Measurements from ENCODE around the gene ABCA2. TPM values are rescaled to one million over a fixed set of nuclear protein-coding genes. Genes with fewer than 3 reads are reported as not detected.

The ABCA2 gene
- total RNA-seq, 4 donors from 2014 or later, result 14.1 to 20.0 (median 16.7) TPM

DNA sequence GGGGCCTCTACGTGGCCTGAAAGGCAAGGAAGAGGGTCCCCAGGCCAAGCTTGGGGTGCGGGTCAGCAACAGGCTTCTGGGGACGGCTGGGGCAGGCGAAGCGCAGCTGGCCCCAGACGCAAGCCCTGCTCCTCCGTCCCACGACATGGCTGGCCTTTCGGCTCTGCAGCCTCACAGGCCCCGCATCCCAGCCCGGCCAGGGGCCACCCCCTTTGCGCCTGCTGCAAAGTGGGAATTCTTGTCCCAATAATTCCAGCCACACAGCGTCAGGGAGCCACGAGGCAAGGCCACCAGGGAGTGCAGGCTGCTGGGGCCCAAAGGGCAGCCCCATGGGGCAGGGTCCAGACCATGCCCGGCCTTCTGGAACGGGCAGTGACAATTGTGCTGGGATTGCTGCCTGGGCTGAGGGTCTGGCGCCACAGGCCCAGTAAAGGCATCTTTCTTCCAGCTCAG lies 26.9 kb upstream of the ABCA2 start:
- no peak for ATAC-seq
- Histone ChIP-seq H3K27ac (peak overlapping the region in 3 of 4 donors; percentile 49 to 64 (median 63)), H3K27me3 (peaks cover 18 to 52% (median 52%) of the 10 kb centered on the region in 3 donors), H3K4me1 (peaks cover 6 to 12% of the 10 kb centered on the region in 2 donors), H3K4me3 (no peak overlapping the region), H3K9me3 (no peaks in the 10 kb centered on the region), H3K36me3 (no peaks in the 10 kb centered on the region)
- TF ChIP-seq CTCF (IDR thresholded peaks at IDR 0.05 in 4 of 5, conservative IDR thresholded peaks at IDR 0.05 in 1 of 5) (no peak), POLR2A (IDR thresholded peaks at IDR 0.05) (no peak)
- no peak for DNase-seq
- in situ Hi-C loops (cut with MboI; ENCODE audit: low sequenced_read_pairs in 4 of 4), result no loop called here
- intact Hi-C loops (cut with DNase I; ENCODE audit: low total_unique reads), result no loop called here

- Histone ChIP-seq H3K27ac (peak within 1 kb of the TSS in 3 of 4 donors; percentile 49 to 64 (median 63)), H3K9me3 (no peaks in the 10 kb centered on the region), H3K4me1 (peaks cover 8 to 12% of the 10 kb centered on the region in 2 donors), H3K36me3 (no peaks in the 10 kb centered on the region), H3K27me3 (peaks cover 22 to 59% (median 58%) of the 10 kb centered on the region in 3 donors), H3K4me3 (peak within 1 kb of the TSS in 2 of 4 donors; percentile 18 to 36)
- TF ChIP-seq CTCF (IDR thresholded peaks at IDR 0.05 in 4 of 5, conservative IDR thresholded peaks at IDR 0.05 in 1 of 5) (no peak), POLR2A (IDR thresholded peaks at IDR 0.05) (no peak)
- in situ Hi-C loops (cut with MboI; ENCODE audit: low sequenced_read_pairs in 4 of 4) (no loop called here), intact Hi-C loops (cut with DNase I; ENCODE audit: low total_unique reads) (no loop called here)
- ATAC-seq (no peak), DNase-seq (no peak)
Observed at GRCh38 chr9:137053944-137054931, 26.2 kb upstream of the ABCA2 start, which contains the start of gene ENTPD2. Gene ENTPD2, minus strand, starts transcription at chr9:137054061. Its CDS starts 64 bp downstream, at chr9:137053997.

DNA sequence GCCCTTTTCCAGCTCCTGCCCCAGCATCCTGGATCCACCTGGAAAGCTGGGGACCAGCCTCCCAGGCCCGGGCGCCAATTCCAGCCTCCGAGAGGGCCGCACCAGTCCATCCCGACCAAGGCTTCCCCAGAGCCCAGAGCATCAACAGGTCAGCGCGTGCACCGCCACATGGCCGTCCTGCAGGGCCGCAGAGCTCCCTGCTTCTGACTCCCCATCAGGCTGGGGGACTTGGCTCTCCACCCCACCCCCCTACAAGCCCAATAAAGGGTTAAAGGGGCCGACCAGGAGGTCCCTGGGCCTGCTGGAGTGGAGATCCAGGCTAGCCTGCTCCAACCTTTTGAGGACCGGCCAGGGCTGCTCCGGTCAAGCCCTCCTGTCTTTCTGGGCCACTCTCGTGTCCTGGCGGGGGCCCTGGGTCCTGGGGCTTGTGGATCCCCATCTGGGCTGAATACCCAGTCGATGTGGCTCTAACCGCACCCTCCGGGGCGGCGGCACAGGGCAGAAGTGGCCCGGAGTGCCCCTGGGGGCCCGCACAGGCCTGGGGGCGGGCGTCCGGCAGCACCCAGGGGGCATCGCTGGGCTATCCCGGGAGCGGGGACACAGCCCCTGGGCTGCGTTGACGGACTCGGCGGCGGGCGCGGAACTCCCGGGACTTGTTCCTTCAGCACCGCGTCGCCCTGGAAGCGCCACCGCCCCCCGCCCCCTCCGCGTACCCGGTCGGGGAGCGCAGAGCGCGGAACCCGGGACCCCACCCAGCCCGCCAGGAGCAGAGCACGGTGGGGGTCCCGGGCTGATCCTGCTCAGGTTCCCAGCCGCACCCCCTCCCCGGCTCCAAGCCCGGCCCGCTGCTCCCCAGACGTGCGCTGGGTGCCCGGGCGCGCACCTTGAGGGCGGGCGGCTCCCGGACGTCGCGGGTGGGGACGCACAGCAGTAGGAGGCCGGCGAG lies 25.2 kb upstream of the ABCA2 start:
- intact Hi-C loops (cut with DNase I; ENCODE audit: low total_unique reads), result no loop called here
- TF ChIP-seq CTCF (IDR thresholded peaks at IDR 0.05 in 4 of 5, conservative IDR thresholded peaks at IDR 0.05 in 1 of 5) (no peak), POLR2A (IDR thresholded peaks at IDR 0.05) (no peak)
- in situ Hi-C loops (cut with MboI; ENCODE audit: low sequenced_read_pairs in 4 of 4), result no loop called here
- H3K4me3 ChIP-seq, result peak overlapping the region in 2 of 4 donors; percentile 18 to 36
- no peak for DNase-seq
- H3K27ac ChIP-seq, result no peak overlapping the region
- H3K9me3 ChIP-seq, result no peaks in the 10 kb centered on the region
- no peaks in the 10 kb centered on the region for H3K36me3 ChIP-seq
- no peak for ATAC-seq
- peaks cover 22 to 68% (median 68%) of the 10 kb centered on the region in 3 donors for H3K27me3 ChIP-seq
- H3K4me1 ChIP-seq, result peaks cover 12 to 16% of the 10 kb centered on the region in 2 donors

GRCh38 chr9:137052293-137052692 lies 24.3 kb upstream of the ABCA2 start:
- H3K9me3 ChIP-seq, result no peaks in the 10 kb centered on the region
- no peak overlapping the region for H3K4me3 ChIP-seq
- DNase-seq, result no peak
- no peak for ATAC-seq
- peaks cover 12 to 16% of the 10 kb centered on the region in 2 donors for H3K4me1 ChIP-seq
- intact Hi-C loops (cut with DNase I; ENCODE audit: low total_unique reads), result no loop called here
- no peak for TF ChIP-seq CTCF (IDR thresholded peaks at IDR 0.05 in 4 of 5, conservative IDR thresholded peaks at IDR 0.05 in 1 of 5)
- TF ChIP-seq POLR2A (IDR thresholded peaks at IDR 0.05), result no peak
- no peak overlapping the region for H3K27ac ChIP-seq
- no peaks in the 10 kb centered on the region for H3K36me3 ChIP-seq
- in situ Hi-C loops (cut with MboI; ENCODE audit: low sequenced_read_pairs in 4 of 4), result no loop called here
- H3K27me3 ChIP-seq, result peaks cover 31 to 78% (median 77%) of the 10 kb centered on the region in 3 donors
